Raji (cell line): ENCODE measurements around the gene TRIM14.

Experiments
- POLR2A ChIP-seq: IDR thresholded peaks from 2 replicates; pipeline ENCODE4 v1.6.1; 2011; ENCODE audit warnings: low read depth, low read length, control low read depth; ENCODE audit not compliant: insufficient read depth

TRIM14 gene

GRCh38 chr9:98099346-98099745 is 19.7 kb downstream of the TRIM14 start:
- no peak for TF ChIP-seq POLR2A

GRCh38 chr9:98097836-98098235 is 21.2 kb downstream of the TRIM14 start:
- no peak for TF ChIP-seq POLR2A

- no peak for TF ChIP-seq POLR2A
Measured at GRCh38 chr9:98096091-98096490, 22.9 kb downstream of the TRIM14 start.

GRCh38 chr9:98095401-98095800 is 23.6 kb downstream of the TRIM14 start:
- no peak for TF ChIP-seq POLR2A

- no peak for TF ChIP-seq POLR2A
Measured at GRCh38 chr9:98094851-98095250, 24.2 kb downstream of the TRIM14 start.

- no peak for TF ChIP-seq POLR2A
Measured at GRCh38 chr9:98094316-98094715, 24.7 kb downstream of the TRIM14 start.

- TF ChIP-seq POLR2A, result no peak
Measured at GRCh38 chr9:98092613-98092931, 26.4 kb downstream of the TRIM14 start.

- TF ChIP-seq POLR2A, result no peak
Measured at GRCh38 chr9:98091735-98092612, 27.0 kb downstream of the TRIM14 start.

GRCh38 chr9:98087420-98088354 is 31.3 kb downstream of the TRIM14 start:
- no peak for TF ChIP-seq POLR2A

GRCh38 chr9:98086461-98086860 is 32.6 kb downstream of the TRIM14 start:
- TF ChIP-seq POLR2A, result no peak

- no peak for TF ChIP-seq POLR2A
Measured at GRCh38 chr9:98085944-98086343, 33.1 kb downstream of the TRIM14 start.

GRCh38 chr9:98085058-98085457 is 34.0 kb downstream of the TRIM14 start:
- no peak for TF ChIP-seq POLR2A

GRCh38 chr9:98084396-98084795 is 34.6 kb downstream of the TRIM14 start:
- TF ChIP-seq POLR2A, result no peak

GRCh38 chr9:98083566-98084183 is 35.3 kb downstream of the TRIM14 start:
- no peak for TF ChIP-seq POLR2A

- no peak for TF ChIP-seq POLR2A
Measured at GRCh38 chr9:98083061-98083501, 35.9 kb downstream of the TRIM14 start.
